ENCODE data around the gene HAUS5. TPM values are rescaled to one million over a fixed set of nuclear protein-coding genes. Genes with fewer than 3 reads are reported as not detected.

The HAUS5 gene
- polyA plus RNA-seq, 1 donor (not counting 4 experiments of a cell fraction or from before 2014, with no cell fraction given) = 3.7 TPM

DNA sequence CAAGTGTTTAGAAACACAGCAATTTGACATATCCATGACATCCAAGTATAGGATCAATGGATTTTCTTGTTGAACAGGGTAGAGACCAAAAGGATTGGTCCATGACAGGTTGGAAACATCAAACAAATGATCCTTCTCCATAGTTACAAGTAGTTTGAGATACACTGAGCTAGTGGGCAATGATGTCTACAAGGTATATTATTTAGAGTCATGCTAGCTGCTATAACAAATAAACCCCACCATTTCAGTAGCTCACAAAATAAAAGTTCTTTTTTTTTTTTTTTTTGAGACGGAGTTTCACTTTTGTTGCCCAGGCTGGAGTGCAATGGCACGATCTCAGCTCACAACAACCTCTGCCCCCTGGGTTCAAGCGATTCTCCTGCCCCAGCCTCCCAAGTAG is 4.9 kb upstream of the HAUS5 start:
- Histone ChIP-seq H3K4me2 (ENCODE audit: control insufficient read depth, extremely low read depth, insufficient read depth, low read depth, low read length) (no peak overlapping the region), H3K79me2 (ENCODE audit: control insufficient read depth, insufficient read depth, low read length) (no peaks in the 10 kb centered on the region), H2AFZ (ENCODE audit: control insufficient read depth, low read length) (no peak overlapping the region), H3K9ac (ENCODE audit: control insufficient read depth, extremely low read depth, insufficient read depth, low read length) (no peak overlapping the region), H3K36me3 (ENCODE audit: control insufficient read depth in 2 of 2, extremely low read depth in 1 of 2, insufficient read depth in 2 of 2, low read length in 2 of 2) (no peaks in the 10 kb centered on the region), H3K9me1 (ENCODE audit: control insufficient read depth, extremely low read depth, insufficient read depth, low read length) (no peaks in the 10 kb centered on the region), H4K20me1 (ENCODE audit: control insufficient read depth, extremely low read depth, insufficient read depth, low read length) (no peaks in the 10 kb centered on the region), H3K9me3 (ENCODE audit: control insufficient read depth, low read depth, low read length) (no peaks in the 10 kb centered on the region), H3K4me3 (ENCODE audit: control insufficient read depth in 2 of 3, extremely low read depth in 1 of 3, insufficient read depth in 2 of 3, low read depth in 1 of 3, low read length in 3 of 3) (no peak overlapping the region), H3K27me3 (ENCODE audit: control insufficient read depth, extremely low read depth, insufficient read depth, low read length) (no peaks in the 10 kb centered on the region), H3K27ac (ENCODE audit: control insufficient read depth, insufficient read depth, low read length) (no peak overlapping the region), H3K4me1 (ENCODE audit: control insufficient read depth, extremely low read depth, insufficient read depth, low read length) (peaks cover 8% of the 10 kb centered on the region)
- dilution Hi-C loops (cut with MboI; ENCODE audit: extremely low pct_ligation_motif_present, low sequenced_read_pairs) = loop anchor here (5.0 kb wide), 1 partner anchor 50 kb away; no protein-coding TSS in a partner anchor
- no peak for TF ChIP-seq EZH2 (IDR thresholded peaks at IDR 0.05; ENCODE audit: low read length)
- TF ChIP-seq, protein P1, sequence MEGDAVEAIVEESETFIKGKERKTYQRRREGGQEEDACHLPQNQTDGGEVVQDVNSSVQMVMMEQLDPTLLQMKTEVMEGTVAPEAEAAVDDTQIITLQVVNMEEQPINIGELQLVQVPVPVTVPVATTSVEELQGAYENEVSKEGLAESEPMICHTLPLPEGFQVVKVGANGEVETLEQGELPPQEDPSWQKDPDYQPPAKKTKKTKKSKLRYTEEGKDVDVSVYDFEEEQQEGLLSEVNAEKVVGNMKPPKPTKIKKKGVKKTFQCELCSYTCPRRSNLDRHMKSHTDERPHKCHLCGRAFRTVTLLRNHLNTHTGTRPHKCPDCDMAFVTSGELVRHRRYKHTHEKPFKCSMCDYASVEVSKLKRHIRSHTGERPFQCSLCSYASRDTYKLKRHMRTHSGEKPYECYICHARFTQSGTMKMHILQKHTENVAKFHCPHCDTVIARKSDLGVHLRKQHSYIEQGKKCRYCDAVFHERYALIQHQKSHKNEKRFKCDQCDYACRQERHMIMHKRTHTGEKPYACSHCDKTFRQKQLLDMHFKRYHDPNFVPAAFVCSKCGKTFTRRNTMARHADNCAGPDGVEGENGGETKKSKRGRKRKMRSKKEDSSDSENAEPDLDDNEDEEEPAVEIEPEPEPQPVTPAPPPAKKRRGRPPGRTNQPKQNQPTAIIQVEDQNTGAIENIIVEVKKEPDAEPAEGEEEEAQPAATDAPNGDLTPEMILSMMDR (optimal IDR thresholded peaks at IDR 0.05 in 1 of 3, IDR thresholded peaks at IDR 0.05 in 1 of 3, conservative IDR thresholded peaks at IDR 0.05 in 1 of 3; ENCODE audit: extremely low read depth in 1 of 3, insufficient read depth in 2 of 3, low read length in 3 of 3) = no peak
- DNase-seq (ENCODE audit: low read depth, low spot score) (no peak), FAIRE-seq (no peak)

DNA sequence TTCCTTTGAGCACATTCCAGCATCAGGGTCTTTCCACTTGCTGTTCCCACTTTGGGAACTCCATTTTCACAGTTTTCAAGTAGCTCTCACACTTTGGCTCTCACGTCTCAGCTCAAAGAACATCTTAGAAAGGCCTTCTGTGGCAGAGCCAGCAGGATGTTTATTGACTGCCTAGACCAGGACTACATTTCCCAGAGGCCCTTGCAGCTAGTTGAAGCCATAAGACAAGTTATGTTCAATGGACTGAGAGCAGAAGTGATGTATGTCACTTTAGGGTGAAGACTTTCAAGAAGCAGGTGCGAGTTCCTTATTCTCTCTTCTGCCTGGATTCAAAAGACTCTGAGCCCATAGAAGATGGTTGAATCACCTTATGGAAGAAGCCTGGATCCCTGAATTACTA is 4.3 kb upstream of the HAUS5 start:
- DNase-seq (ENCODE audit: low read depth, low spot score) (no peak), FAIRE-seq (no peak)
- dilution Hi-C loops (cut with MboI; ENCODE audit: extremely low pct_ligation_motif_present, low sequenced_read_pairs) = loop anchor here (5.0 kb wide), 1 partner anchor 51 kb away; no protein-coding TSS in a partner anchor
- TF ChIP-seq, protein P1 (optimal IDR thresholded peaks at IDR 0.05 in 1 of 3, IDR thresholded peaks at IDR 0.05 in 1 of 3, conservative IDR thresholded peaks at IDR 0.05 in 1 of 3; ENCODE audit: extremely low read depth in 1 of 3, insufficient read depth in 2 of 3, low read length in 3 of 3) = no peak
- no peak for TF ChIP-seq EZH2 (IDR thresholded peaks at IDR 0.05; ENCODE audit: low read length)
- no peaks in the 10 kb centered on the region for H4K20me1 ChIP-seq (ENCODE audit: control insufficient read depth, extremely low read depth, insufficient read depth, low read length)
- no peaks in the 10 kb centered on the region for H3K27me3 ChIP-seq (ENCODE audit: control insufficient read depth, extremely low read depth, insufficient read depth, low read length)
- no peak overlapping the region for H2AFZ ChIP-seq (ENCODE audit: control insufficient read depth, low read length)
- no peaks in the 10 kb centered on the region for H3K9me3 ChIP-seq (ENCODE audit: control insufficient read depth, low read depth, low read length)
- no peaks in the 10 kb centered on the region for H3K79me2 ChIP-seq (ENCODE audit: control insufficient read depth, insufficient read depth, low read length)
- no peak overlapping the region for H3K4me3 ChIP-seq (ENCODE audit: control insufficient read depth in 2 of 3, extremely low read depth in 1 of 3, insufficient read depth in 2 of 3, low read depth in 1 of 3, low read length in 3 of 3)
- no peak overlapping the region for H3K9ac ChIP-seq (ENCODE audit: control insufficient read depth, extremely low read depth, insufficient read depth, low read length)
- no peaks in the 10 kb centered on the region for H3K9me1 ChIP-seq (ENCODE audit: control insufficient read depth, extremely low read depth, insufficient read depth, low read length)
- no peaks in the 10 kb centered on the region for H3K36me3 ChIP-seq (ENCODE audit: control insufficient read depth in 2 of 2, extremely low read depth in 1 of 2, insufficient read depth in 2 of 2, low read length in 2 of 2)
- no peak overlapping the region for H3K4me2 ChIP-seq (ENCODE audit: control insufficient read depth, extremely low read depth, insufficient read depth, low read depth, low read length)
- peaks cover 8% of the 10 kb centered on the region for H3K4me1 ChIP-seq (ENCODE audit: control insufficient read depth, extremely low read depth, insufficient read depth, low read length)
- no peak overlapping the region for H3K27ac ChIP-seq (ENCODE audit: control insufficient read depth, insufficient read depth, low read length)

All from keratinocyte (primary cell).